Suprapubic skin (tissue), 3 donors: ENCODE results near the gene GSG1.

ENCODE experiments used
- POLR2A ChIP-seq, 2 donors: fragments of 450-650 bp; IDR thresholded peaks; one replicate each; pipeline ENCODE4 v1.6.1; 2017; ENCODE audit warnings: antibody characterized with exemption in 2 of 2, mild to moderate bottlenecking in 2 of 2, moderate library complexity in 2 of 2
- TF ChIP-seq, protein P1 (sequence below), 2 donors: fragments of 200-600 bp in 1 of 2; fragments of 450-650 bp in 1 of 2; sonication (generic) in 1 of 2; IDR thresholded peaks; one replicate each; pipeline ENCODE4 v1.5.1; 2016 to 2019; ENCODE audit warnings: antibody characterized with exemption in 2 of 2, mild to moderate bottlenecking in 1 of 2, moderate library complexity in 1 of 2

GRCh38 chr12:13116259-13116658, 12.8 kb upstream of the GSG1 start:
- TF ChIP-seq POLR2A (IDR thresholded peaks at IDR 0.05), result no peak
- TF ChIP-seq, protein P1, sequence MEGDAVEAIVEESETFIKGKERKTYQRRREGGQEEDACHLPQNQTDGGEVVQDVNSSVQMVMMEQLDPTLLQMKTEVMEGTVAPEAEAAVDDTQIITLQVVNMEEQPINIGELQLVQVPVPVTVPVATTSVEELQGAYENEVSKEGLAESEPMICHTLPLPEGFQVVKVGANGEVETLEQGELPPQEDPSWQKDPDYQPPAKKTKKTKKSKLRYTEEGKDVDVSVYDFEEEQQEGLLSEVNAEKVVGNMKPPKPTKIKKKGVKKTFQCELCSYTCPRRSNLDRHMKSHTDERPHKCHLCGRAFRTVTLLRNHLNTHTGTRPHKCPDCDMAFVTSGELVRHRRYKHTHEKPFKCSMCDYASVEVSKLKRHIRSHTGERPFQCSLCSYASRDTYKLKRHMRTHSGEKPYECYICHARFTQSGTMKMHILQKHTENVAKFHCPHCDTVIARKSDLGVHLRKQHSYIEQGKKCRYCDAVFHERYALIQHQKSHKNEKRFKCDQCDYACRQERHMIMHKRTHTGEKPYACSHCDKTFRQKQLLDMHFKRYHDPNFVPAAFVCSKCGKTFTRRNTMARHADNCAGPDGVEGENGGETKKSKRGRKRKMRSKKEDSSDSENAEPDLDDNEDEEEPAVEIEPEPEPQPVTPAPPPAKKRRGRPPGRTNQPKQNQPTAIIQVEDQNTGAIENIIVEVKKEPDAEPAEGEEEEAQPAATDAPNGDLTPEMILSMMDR (IDR thresholded peaks at IDR 0.05), result no peak
